Measurements from ENCODE around the gene TSHZ1.

The TSHZ1 gene

GRCh38 chr18:75227535-75228296 lies 17.1 kb downstream of the TSHZ1 start:
- TF ChIP-seq CTCF (conservative IDR thresholded peaks at IDR 0.05; ENCODE audit: low read depth, low read length), result no peak
- peak overlapping the region; percentile 7 for H3K4me3 ChIP-seq (ENCODE audit: low read depth, low read length)
- DNase-seq (ENCODE audit: low read depth), result no peak

- TF ChIP-seq CTCF (conservative IDR thresholded peaks at IDR 0.05; ENCODE audit: low read depth, low read length), result no peak
- H3K4me3 ChIP-seq (ENCODE audit: low read depth, low read length), result no peak overlapping the region
- DNase-seq (ENCODE audit: low read depth), result no peak
Measured at GRCh38 chr18:75228967-75229366, 18.4 kb downstream of the TSHZ1 start.

- no peak for DNase-seq (ENCODE audit: low read depth)
- no peak overlapping the region for H3K4me3 ChIP-seq (ENCODE audit: low read depth, low read length)
- no peak for TF ChIP-seq CTCF (conservative IDR thresholded peaks at IDR 0.05; ENCODE audit: low read depth, low read length)
Measured at GRCh38 chr18:75229437-75229836, 18.8 kb downstream of the TSHZ1 start.

- DNase-seq (ENCODE audit: low read depth), result no peak
- no peak for TF ChIP-seq CTCF (conservative IDR thresholded peaks at IDR 0.05; ENCODE audit: low read depth, low read length)
- no peak overlapping the region for H3K4me3 ChIP-seq (ENCODE audit: low read depth, low read length)
Measured at GRCh38 chr18:75230163-75231052, 19.8 kb downstream of the TSHZ1 start.

- TF ChIP-seq CTCF (conservative IDR thresholded peaks at IDR 0.05; ENCODE audit: low read depth, low read length), result no peak
- DNase-seq (ENCODE audit: low read depth), result no peak
- no peak overlapping the region for H3K4me3 ChIP-seq (ENCODE audit: low read depth, low read length)
Measured at GRCh38 chr18:75231053-75231406, 20.4 kb downstream of the TSHZ1 start.

- H3K4me3 ChIP-seq (ENCODE audit: low read depth, low read length), result no peak overlapping the region
- TF ChIP-seq CTCF (conservative IDR thresholded peaks at IDR 0.05; ENCODE audit: low read depth, low read length), result no peak
- no peak for DNase-seq (ENCODE audit: low read depth)
Measured at GRCh38 chr18:75234901-75235300, 24.3 kb downstream of the TSHZ1 start.

Measured in choroid plexus epithelial cell (primary cell).